ENCODE data around the gene USP51.

- TF ChIP-seq CTCF (conservative IDR thresholded peaks at IDR 0.05) (no peak), EZH2 (IDR thresholded peaks at IDR 0.05; ENCODE audit: low read depth) (no peak)
Observed at GRCh38 chrX:55490974-55491373, 1.3 kb upstream of the USP51 start.
